Stimulated activated CD4-positive, alpha-beta T cell treated with anti-CD3 and anti-CD28 coated beads, TNF-alpha, amount 100 ng/mL, for 1 hour (primary cell): ENCODE data around the gene INPP5A.

Source experiments
- DNase-seq, 3 donors: peaks; one replicate each; pipeline ENCODE4 v3.0.0-alpha.2; 2020; ENCODE audit warnings: low read depth in 3 of 3, low spot score in 1 of 3

Gene INPP5A

DNA sequence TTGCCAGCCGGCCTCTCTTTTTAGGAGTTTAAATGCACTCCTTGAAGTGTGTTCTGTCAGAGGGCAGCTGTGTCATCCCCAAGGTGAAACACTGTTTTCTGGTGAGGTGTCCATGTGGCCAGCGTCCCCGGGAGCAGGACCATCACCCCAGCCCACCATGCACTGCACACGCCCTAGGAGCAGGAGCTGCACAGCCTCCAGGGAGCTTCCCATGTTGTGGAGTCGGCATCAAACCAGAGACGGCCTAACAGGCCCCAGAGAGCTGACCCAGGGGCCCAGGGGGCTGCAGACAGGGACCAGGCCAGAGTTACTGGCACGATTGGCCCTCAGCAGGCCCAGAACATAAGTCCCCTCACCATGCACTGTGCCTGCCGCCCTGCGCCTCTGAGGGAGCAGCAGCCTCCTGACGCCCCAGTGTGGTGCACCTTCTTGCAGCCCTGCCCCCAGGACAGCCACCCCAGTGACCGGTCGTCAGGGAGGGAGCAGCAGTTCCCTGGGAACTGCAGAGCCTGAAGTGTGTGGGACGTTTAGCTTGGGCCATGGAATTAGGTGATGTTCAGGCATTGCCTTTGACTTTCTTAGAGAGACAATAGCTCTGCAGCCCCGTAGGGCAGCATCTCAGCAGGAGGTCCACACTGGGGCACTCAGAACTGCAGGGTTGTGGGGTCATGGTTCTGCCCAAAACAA is 150.4 kb downstream of the INPP5A start:
- DNase-seq: no peak

DNA sequence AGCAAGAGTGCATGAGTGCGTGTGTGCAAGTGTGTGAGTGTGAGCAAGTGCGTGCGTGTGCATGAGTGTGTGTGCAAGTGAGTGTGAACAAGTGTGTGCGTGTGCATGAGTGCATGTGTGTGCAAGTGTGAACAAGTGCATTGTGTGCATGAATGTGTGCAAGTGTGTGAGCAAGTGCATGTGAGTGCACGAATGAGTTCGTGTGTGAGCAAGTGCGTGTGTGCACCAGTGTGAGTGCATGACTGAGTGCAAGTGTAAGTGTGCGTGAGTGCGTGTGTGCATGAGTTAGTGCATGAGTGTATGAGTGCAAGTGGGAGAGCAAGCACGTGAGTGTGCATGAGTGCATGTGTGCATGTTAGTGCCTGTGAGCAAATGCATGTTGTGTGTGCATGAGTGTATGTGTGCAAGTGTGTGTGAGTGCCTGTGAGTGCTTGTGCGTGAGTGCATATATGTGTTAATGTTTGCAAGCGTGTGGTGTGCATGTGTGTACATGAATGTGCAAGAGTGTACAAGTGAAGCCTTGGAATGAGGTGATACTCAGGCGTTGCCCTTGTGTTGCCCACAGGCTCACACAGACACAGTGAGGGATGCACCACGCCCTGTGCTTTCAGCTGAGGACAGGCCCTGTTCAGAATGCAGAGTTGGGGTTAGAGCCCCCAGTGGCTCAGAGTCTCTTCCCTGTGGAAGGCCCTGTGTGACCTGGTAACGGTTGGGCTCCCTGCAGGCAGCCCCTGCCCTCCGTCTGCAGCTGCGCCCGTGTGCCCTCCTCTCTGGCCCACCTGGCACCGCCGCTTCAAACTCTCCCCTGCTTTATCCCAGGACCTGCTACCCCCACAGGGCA is 151.2 kb downstream of the INPP5A start:
- DNase-seq: no peak

DNA sequence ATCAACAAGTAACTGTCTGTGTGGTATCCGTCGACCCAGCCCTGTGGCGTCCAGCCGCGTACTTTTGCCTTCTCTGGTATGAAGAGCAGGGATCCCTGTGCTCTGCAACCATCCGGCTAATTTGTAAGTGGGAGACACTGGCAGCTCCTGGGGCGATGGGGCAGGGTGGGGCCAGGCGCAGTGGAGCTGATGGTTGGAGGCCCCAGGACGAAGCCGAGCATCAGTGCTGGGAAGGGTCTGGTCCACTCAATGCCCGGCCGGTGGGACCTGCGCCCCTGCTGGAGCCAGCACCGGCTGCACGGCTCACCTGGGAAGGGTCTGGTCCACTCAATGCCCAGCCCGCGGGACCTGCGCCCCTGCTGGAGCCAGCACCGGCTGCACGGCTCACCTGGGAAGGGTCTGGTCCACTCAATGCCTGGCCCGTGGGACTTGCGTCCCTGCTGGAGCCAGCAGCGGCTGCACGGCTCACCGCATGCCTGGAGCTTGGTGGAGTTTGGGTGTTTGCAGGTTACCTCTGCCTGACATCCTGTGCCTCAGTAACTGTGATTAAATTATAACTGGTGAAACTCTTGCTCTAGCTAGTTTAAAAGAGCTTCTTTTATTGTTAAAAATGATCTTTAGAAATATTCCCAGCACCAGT is 152.3 kb downstream of the INPP5A start:
- no peak for DNase-seq

DNA sequence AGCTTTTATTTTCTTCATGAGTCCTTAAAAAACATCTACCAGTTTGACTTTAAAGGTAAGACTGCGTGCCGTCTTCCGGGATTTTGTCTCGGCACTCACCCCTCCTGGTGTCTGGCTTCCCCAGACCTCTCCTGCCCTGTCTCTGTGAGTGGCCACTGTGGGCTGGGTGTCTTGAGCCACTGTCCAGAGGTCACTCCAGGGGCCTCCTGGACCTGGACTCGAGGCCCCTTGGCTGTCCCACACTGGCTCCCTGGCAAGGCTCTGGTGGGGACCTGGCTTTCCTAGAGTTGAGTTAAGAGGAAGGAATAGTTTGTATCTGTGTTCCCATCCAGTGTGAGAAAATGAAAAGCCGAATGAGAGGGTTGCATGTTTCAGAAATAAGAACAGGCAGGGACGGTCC is 152.8 kb downstream of the INPP5A start:
- no peak for DNase-seq

DNA sequence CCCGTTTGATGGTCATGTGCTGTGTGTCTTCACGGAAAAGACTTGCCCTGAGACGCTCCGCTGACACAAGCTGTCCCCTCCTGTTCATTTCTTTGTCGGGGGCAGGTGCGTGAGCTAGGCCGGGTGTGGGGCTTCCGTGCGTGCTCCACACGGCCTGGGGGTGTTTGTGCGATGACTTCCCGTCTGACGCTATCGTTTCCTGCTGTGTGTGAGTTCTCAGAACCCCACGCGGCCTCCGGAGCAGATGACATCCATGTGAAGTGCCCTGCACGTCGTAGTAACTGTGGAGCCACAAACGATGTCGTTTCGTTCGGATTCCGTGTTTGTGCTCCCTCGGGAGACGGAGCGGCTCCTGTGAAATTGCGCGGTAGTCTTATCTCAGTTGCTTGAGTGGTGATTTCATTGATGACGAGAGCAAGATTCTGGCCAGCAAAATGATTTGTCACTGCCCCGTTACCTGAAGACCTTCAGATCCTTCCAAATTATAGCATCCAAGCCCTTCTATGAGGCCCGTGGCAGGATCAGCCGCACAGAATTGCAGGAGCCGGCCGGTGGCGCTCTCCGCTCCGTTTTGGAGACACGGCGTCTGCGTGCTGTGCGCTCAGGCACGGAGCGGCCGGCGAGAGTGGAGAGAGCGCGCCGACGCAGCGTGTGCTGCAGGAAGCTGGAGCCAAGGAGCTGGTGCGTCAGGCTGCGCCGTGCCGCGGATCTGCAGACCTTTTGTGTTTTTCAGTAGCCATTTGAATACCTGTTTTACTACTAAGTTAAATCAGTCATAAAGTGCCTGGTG is 153.4 kb downstream of the INPP5A start:
- DNase-seq: no peak

DNA sequence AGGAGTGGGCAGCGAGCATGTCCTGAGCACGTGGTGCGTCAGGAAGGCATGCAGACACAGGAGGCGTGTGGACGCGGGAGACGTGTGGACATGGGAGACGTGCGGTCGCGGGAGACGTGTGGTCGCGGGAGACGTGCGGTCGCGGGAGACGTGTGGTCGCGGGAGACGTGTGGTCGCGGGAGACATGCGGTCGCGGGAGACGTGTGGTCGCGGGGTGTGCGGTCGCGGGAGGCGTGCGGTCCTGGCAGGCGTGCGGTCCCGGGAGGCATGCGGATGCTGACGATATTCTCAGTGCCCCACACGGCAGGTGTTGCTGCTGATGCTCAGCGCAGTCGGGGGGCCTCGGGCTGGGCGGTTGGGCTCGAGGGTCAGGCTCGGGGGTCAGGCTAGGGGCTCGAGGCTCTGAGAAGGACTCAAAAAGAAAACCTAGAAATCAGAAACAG is 154.1 kb downstream of the INPP5A start:
- no peak for DNase-seq

DNA sequence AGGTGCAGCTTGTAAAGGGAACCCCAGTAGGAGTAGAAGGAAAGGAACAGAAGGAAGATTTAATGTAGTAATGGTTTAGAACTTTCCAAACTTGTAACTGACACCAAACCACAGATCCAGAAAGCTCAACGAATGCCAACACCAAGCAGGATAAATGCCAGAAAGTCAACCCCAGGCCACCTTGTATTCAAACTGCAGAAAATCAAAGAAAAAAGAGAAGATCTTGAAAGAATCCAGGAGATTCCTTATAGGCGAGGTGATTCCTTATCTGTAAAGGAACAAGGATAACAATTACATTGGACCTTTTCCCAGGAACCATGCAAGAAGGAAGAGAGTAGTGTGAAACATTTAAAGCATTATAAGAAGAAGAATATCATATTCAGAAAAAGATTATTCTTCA is 154.7 kb downstream of the INPP5A start:
- no peak for DNase-seq

DNA sequence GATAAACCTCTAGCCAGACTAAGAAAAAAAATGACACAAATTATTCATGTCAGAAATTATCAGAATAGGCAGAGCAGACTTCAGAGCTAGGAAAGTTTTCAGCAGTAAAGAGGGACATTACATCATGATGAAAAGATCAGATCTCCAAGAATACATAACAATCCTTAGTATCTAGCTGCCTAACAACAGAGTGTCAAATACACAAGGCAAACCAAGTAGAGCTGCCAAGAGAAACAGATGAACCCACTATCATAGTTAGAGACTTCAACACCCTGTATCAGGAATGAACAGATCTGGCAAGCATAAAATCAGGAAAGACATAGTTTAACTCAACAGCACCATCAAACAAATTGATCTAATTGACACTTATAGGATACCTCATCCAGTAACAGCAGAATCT is 156.1 kb downstream of the INPP5A start:
- DNase-seq: no peak

DNA sequence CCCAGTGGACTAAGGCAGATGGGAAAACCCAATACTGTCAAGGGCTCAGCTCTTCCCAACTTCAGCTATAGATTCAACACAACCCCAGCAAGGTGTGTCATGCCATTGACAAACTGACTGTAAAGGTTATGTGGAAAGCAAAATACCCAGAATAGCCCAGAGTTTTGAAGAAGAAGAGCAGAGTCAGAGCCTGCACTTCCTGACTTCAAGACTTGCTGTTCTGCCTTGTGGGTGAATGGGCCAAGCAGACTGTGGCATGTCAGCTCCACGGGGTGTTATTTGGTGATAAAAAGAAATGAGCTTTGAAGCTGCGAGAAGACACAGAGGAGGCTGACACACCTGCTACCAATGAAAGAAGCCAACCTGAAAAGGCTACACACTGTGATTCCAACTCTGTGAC is 158.6 kb downstream of the INPP5A start:
- no peak for DNase-seq

DNA sequence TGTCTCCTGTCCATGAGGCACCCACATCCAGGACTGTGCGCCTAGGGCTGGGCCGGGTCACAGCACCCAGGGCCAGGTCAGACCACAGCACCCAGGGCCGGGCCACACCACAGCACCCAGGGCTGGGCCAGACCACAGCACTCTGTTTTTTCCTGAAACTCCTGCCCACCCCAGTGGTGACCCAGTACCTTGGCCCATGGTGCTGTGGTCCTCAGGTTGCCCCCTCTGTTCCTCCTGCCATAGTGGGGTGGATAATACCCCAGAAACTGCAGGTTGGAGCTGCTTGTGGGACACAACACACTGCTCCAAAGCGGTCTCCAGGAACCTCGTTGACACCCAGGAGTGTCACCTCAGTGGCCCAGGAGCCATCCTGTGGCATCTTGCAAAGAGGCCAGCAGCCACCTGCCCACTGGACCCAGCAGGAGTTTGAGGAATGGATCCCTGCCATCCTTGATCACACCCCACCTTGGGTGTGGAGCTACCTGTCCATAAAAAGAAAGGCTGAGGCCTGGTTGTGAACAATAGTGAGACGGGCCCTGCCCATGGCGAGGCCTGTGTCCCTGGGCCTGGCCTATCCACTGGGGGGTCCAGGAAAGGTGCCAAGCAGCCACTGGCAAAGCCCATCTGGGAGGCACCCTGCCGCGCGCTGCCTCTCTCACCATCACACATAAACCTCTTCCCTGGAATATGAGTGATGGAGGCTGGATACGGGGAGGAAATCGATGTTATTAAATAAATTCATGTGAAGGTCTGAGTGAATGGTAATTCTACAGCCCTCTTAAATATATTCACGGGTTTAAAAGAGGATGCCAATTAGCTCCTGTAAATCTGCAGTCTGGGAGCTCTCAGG is 159.4 kb downstream of the INPP5A start:
- no peak for DNase-seq

DNA sequence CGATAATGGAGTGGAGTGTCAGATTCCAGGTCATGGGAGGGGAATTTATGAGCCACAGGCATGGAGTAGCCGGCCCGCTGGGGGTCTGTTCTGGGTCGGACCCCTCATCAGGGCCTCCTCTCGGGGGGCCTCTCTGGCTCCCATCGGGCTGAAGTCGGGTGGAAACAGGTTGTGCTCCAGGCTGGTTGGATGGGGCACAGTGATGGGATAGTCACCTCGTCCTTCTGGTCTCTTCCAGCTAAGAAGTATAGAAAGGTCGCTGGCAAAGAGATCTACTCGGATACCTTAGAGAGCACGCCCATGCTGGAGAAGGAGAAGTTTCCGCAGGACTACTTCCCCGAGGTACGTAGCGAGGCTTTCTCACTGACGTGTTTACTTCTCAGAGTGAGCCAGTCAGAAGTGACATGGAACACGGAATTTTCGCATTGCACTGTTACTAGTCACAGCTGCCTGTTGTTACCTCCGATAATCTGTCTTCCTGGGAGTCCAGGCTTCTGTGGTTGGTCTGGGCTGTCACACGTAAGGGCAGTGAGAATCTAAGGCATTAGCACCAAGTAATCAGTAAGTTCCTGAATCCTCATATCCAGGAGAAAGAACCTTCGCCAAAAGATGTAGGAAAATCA is 160.1 kb downstream of the INPP5A start:
- DNase-seq: no peak

DNA sequence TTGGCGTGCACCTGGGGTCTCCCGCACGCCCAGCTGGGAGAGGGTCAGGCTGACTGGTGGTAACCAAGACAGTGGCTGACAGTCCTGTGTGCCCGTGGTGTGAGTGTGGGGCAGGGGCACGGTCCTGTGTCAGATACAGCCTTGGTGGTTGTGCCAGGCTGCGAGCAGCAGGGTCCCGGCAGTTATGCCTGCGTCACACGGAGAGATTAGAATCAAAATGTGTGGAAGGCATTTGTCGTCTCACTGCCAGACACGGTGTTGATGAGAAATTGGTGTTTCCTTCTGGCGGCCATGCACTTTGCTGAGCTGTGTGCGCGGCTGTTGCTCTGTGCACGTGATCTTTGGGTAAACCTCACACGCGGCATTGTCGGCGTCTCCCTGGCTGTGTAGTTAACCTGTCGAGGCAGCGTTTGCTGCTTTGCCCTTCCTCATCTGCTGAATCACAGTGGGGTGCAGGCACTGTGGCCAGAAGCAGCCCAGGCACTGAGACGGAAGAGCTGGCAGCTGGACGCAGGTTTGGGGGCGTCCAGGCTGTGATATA is 160.7 kb downstream of the INPP5A start:
- no peak for DNase-seq

DNA sequence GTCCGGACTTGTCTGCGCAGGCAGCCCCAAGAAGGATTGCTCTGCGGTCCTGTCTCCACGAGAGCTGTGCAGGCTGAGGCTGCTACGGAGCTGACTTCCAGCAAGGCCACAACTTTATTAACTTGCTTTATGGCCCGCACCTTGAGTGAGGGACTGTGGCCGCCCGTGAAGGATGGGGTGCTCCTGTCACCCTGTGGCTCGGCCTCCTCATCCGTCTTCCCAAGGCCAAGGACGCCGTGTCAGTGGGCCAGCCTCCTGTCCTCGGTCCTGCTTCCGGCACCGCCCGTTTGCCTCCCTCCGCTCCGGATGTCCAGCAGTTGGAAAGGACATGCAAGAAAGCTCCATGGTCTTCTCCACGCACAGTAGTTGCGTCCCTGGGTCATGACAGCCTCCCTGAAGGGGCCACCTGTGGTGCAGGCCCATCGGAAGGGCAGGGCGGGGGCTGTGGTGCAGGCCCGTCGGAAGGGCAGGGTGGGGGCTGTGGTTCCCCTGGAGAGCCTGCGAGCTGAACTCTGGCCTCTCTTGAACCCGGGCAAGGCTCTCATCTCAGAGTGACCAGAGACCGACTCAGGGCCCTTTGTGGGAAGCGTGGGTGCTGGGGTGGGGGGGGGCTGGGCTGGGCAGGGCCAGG is 161.3 kb downstream of the INPP5A start:
- no peak for DNase-seq

DNA sequence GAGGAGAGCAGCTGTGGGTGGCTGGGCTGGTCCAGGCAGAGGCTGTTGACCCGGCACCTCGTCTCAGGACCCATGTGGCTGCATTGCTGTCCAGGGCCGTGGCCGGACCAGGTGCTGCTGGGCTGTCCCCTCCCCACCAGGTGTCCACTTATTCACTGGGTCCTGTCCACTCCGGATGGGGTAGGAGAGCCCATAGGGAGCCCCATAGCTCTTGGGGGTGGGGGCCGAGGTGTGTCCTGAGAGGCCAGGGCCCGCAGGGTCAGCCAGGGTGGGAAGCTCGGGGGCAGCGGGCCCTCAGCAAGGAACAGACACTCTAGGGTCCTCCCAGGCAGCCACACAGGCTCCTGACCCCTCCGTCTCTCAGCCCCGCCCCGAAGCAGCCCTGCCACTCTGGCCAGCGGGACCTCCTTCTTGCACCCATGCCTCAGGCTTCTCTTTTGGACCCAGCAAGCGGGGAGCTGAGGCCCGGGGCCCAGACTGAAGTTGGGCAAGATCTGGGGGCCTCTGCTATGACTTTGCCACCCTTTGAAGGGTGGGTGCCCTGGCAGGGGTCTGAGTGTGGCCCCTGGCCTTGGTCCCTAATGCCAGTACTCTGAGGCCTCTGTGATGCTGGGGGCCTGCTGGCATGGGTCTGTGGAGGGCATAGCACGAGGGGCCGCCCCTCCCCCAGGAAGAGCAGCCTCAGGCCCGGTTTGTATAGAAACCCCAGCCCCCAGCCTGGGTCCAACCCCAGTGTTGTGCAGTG is 162.0 kb downstream of the INPP5A start:
- DNase-seq: no peak

DNA sequence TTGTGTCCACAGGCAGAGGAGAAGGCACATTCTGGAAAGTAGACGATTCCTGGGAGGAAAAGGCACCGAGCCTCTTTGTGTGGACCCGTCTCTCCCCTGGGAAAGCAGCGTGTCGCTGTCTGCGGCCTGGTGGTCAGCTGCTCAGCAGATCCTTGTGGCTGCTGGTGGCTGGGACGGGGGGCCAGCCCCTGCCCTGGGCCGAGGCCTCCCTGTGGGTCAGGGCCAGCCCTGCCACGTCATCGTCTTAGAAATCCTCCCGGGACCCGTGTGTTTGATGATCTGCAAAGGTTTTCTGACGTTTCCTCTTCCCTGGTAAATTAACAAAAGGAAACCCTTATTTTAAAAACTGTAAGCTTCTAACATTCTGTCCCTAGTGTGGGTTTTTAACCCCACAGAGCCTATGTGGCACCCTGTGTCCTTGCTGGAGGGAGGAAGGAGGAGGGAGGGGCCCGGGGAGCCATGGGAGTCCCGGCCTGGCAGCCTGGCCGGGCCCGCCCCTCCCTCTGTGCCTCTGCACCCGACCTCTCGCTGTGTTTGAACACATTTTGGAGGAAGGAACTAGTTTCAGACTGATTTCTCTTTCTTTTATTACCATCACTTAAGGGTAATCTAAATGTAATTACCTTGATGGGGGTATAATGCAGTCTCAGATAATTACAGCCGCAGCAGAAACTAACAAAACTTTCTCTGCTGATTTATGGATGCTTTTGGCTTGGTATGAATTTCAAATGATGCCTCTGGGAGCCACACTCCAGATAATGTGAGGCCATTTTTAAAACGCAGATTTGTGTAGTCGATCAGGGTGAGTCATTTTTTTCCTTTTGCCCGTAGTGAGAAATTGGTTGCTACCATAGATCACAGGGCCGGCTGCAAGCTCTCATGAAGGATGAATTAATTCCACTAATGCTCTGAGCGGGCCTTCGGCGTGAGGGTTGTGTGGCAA is 162.8 kb downstream of the INPP5A start:
- DNase-seq: no peak

DNA sequence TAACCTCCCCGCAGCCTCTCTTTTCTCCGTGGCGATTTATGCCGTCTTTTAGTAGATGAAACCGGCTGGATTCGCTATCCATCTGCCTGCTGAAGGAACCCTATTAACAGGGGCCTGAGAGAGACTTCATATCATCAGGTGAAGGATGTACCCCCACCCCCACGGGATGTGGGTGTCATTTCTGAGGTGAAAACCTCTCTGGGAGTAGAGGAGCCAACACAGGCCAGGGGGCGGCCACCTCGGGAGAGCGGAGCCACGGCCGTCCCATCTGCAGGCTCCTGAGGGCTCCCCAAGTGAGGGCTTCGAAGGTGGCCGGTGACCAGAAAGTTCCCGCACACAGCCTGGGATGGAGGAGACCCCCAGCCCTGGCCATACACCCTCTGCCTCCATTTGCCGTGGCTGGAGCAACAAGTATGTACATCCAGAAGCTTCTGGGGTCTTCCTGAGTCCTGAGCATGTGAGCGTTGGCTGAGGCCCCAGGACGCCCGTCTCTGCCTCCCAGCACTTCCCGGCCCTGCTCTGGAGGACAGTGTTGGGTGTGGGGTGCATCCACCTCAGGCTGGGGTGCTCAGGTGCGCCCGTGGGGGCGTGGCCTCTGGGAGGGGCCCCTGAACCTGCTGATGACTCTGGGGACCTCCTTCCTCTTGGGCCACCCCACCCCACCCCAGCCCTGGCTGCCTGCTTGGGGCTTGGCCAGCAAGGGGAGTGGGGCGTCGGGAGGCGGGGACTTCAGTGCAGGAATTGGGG is 163.7 kb downstream of the INPP5A start:
- DNase-seq: no peak

DNA sequence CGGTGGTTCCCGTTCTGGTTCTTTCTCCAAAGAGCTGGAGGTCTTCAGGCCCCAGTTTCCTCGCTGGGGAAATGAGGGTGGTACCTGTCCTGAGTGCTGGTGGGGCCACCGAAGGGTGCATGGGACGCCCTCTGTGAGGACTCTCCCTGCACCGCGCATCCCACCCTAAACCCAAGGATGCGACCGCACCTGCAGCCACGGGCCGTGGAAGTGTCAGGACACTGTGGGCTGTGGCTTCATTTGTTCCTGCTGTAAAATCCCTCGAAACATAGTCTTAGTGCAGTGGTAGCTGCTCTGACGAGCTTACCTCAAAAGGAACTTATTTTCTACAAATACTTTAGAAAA is 164.2 kb downstream of the INPP5A start:
- no peak for DNase-seq
